GM18867 (cell line): Measurements from ENCODE around the gene ATP9B.
"Not testable (repeated sequence)": the region's sequence is repeated elsewhere in the genome, so short reads cannot be mapped to it uniquely, and the experiment has no call there.

Experiments used
- ATAC-seq: cut with Tn5 transposase; IDR thresholded peaks from one replicate; pipeline ENCODE4 v1.9.1; 2021; ENCODE audit warnings: mild to moderate bottlenecking, moderate library complexity; ENCODE audit not compliant: unreplicated experiment

The ATP9B gene

DNA sequence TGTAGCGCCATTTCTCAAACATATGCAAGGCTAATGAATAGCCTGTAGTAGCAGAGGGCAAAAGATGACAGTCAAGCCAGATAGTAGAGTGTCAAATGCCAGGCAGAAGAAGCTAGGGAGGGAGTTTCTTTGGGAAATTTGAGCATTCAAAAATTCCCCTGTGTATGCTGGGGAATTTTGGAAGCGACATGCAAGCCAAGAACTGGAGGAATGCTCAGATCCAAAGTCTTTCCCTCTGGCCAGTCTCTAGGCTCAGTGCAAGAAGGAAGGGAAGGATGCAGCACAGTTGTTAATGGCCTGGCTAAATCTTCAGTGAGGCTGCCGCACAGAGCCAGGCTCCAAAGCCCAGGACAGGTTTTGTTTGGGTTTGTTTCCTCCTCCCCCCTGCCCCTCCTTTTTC, 59.9 kb downstream of the ATP9B start:
- ATAC-seq, result no peak

DNA sequence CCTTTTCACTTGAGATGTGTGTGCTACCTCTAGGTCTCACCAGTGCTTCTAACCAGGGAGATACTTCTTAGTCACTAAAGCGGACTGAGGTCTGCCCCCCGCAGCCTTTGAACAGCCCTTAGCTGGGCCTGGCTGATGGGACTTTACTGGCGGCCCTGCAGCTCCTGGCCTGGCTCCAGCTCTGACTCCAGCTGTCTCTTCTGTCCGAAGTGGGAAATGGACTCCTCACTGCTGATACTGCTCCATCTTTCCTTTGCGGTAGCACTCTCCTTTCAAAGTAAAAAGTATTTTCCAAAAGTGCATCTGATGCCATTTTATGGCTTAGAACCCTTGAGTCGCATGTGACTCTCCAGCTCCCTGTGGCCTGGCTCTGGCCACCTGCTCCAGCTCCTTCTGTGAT, 64.5 kb downstream of the ATP9B start:
- no peak for ATAC-seq

DNA sequence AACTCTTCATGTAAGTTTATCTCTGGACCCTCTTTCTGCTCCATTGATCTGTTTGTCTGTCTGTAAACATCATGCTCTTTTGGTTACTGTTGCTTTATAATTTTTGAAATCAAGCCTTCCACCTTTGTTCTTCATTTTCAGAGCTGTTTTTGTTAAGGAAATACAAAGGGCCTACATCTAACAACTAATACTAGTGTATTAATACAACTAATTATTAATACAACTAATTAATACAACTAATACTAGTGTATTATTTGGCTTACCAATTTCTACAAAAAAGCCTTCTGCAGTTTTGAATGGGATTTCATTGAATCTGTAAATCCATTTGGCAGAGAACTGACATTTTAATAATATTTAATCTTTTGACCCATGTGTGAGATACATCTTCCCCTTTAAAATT, 66.7 kb downstream of the ATP9B start:
- ATAC-seq, result no peak

DNA sequence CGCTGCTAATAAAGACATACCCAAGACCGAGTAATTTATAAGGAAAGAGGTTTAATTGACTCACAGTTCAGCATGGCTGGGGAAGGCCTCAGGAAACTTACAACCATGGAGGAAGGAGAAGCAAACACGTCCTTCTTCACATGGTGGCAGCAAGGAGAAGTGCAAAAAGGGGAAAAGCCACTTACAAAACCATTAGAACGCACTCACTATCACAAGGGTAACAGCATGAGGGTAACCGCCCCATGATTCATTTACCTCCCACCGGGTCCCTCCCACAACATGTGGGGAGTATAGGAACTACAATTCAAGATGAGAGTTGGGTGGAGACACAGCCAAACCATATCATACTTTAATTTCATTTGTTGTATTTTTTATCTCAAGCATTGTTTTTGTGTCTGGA, 67.5 kb downstream of the ATP9B start:
- ATAC-seq, result no peak

DNA sequence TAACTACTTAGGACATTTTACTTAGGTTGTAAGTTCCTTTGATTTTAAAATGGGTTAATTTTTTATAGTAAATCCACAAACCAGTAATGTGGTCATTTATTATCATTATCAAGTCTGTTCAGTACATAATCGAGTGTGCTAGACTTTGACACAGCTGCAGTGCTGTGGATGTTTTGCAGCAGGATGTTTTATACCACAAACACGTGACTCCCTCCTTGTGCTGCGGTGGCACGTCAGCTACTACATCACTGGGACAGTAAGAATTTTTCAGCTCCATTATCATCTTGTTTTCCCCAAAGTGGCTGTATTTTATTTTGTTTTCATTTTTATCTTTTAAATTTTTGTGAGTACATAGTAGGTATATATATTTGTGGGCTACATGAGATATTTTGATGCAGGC, 70.0 kb downstream of the ATP9B start:
- no peak for ATAC-seq

DNA sequence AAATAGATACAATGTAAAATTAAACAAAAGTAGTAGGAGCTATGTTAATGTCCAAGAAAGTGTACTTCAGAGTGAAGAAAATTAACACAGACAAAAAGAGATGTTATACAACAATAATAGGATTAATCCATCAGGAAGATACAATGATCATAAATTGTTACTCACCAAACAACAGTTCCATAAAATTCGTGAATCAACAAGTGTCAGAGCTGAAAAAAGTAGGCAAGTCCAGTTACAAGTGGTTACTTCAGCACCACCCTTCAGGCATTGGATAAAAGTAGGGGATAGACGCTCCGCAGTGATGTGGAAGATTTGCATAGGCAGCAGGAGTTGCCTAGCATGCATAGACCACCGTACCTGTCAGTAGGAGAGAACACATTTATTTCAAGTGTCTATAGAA, 77.8 kb downstream of the ATP9B start:
- no peak for ATAC-seq

DNA sequence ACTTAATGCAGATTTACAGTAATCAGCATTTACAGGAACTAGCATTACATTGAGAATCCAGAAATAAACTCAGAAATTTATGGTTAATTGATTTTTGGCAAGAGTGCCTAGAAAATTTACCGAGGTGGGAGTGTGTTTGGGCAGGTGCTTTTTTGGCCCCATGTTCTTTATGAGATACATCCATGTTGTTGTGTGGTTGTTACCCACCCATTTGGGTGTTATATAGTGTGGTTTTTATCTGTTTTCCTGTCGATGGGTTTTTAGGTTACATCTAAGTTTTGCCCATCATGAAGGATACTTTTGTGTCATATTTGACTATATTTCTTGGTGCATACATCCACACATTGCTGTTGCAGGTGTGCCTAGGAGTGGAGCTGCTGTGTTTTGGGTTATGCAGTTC, 82.0 kb downstream of the ATP9B start:
- ATAC-seq, result no peak

DNA sequence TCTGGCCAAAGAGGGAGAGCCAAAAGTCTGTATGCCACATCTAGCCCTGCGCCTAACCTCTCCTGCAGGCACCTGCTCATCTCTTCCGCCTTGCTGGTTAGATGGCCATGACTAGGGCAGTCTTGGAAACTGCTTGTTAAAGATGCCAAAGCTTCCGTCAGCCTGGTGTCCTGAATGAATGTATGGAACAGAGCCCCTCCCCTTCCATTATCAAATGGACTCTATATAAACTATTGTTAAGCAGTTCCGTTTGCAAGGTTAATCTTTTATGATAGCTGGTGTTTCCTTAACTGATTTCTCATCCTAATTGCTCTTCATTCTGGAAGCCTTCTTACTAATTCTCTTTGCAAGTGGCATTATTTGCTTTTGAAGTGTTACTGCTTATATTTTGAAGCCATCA, 87.1 kb downstream of the ATP9B start:
- ATAC-seq, result no peak

DNA sequence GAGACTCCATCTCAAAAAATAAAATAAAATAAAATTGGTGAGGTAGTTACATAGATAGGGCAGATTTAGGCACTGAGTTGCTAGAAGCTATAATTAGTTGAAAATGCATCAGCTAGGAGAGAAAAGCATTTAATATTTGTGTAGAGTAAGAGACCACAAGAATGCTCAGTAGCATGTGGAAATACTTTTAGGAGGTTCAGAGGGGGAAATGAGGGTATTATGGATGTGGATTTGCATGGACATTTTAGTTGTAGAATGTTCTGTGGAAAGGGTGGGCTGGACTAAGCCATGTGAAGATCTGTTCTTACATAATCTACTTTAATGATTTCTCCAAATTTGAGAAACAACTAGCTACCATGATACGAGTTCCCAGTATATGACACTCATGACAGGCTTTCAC, 95.5 kb downstream of the ATP9B start:
- no peak for ATAC-seq

DNA sequence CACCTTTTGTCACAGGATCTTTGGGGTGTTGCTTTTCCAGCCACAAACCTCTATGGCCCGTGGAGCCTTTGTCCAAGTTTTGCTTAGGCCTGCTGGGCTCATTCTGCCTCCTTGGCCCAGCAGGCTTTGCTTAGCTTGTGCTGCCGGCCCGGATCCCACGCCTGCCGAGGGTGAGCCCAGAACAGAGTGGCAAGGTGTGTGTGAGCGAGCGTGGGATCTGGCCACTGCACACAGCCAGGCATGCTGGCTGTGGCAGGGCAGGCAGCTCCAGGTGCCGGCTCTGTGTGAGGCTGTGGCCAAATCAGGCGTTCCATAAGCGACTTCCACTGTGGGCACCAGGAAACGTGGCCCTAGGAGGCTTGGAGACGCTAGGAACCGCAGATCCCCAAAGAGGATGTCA, 97.5 kb downstream of the ATP9B start:
- ATAC-seq, result no peak

DNA sequence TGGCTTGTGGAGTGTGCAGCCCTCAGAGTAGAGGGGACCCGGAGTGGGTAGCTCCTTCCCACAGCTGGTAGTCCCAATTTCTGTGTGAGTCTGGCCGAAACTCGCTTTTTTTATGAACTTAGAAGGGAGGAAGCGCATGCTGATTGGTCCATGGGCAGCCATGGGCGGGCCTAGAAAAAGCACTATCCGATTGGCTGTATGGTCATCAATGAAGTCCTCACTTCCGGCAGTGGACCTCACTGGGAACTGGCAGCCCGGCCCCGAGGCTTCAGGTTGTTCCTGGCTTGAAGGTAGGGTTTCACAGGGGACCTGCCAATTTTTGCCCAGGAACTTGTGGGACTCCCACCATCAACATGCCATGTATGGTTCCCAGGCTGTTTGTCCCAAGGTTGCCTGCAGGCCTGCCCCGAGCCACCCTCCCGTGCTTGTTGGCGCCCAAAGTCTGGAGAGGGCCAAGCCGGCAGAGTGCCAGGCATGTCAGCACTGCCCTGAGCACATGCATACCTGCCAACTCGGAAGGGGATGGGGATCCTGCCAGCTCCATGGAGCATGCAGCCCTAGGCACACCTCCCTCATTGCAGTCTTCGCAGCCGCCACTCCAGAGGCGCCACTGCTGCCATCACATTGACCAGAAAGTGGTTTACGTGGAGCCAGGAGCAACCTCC, 98.5 kb downstream of the ATP9B start:
- no peak for ATAC-seq

DNA sequence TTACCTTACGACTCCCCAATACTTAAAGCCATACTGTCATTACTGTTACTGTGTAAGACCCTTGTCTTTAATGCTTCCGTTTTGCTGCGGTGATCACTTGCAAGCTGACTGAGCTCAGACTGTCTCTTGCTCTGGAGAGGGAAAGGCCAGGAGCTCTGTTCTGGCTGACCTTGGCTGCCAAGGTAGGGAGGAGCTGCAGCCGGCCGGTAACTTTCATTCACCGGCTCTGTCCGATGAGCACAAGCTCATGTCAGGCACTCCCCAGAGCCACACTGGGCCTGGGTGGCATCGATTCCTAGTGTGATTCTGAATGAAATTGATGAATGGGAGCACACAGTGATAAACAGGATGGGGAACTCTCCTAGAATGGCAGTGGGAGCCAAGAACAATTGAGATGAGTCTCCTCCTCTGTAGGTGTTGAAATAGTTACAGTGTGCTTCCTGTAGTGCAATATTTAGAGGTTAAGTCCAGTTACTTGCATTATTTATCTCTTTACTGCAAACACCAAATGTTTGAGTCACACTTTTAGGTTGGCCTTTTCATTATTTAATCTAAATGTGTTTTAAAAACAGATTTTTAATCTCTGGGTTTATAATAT, 100.9 kb downstream of the ATP9B start:
- ATAC-seq, result no peak

DNA sequence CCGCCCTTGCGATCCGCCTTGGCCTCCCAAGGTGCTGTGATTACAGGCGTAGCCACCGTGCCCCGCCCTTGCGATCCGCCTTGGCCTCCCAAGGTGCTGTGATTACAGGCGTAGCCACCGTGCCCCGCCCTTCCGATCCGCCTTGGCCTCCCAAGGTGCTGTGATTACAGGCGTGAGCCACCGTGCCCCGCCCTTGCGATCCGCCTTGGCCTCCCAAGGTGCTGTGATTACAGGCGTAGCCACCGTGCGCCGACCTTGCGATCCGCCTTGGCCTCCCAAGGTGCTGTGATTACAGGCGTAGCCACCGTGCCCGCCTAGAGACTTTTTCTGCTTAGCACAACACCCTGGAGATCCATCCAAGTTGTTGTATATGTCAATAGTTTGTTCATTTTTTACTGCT, 103.1 kb downstream of the ATP9B start:
- ATAC-seq, result not testable (repeated sequence)

DNA sequence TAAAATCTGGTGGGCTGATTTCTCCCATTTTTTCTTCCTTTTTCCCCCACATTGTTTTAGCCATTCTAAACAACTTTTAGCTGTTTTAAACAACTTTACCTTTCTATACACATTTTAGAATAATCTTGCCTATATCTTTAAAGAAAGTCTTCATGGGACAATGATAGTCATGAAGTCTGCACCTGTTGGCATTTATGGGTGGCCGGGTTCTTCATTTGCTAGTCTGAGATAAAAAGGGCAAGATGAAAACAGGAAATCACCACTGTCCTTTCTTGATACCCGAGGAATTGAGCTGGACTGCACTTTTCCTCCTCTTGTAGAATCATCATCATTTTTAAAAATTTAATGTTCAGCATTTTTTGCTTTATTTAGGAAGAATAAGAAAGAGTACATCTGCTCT, 104.5 kb downstream of the ATP9B start:
- ATAC-seq, result no peak

DNA sequence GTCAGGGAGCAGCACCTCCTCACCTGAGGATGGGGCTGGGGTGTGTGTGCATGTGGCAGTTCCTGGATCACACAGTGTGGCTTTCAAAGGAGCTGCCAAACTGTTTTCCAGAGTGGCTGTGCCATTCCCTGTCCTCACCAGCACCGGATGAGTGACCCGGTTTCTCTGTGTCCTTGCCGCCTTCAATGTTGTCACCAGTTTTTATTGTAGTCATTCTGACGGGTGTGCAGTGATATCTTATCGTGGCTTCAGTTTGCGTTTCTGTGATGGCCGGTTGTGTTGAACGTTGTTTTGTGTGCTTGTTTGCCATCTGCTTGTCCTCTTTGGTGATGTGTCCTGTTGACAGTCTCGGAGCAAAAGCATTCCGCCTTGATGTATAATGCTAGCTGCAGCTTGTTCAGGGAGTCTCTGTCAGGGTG, 108.9 kb downstream of the ATP9B start:
- ATAC-seq, result no peak

DNA sequence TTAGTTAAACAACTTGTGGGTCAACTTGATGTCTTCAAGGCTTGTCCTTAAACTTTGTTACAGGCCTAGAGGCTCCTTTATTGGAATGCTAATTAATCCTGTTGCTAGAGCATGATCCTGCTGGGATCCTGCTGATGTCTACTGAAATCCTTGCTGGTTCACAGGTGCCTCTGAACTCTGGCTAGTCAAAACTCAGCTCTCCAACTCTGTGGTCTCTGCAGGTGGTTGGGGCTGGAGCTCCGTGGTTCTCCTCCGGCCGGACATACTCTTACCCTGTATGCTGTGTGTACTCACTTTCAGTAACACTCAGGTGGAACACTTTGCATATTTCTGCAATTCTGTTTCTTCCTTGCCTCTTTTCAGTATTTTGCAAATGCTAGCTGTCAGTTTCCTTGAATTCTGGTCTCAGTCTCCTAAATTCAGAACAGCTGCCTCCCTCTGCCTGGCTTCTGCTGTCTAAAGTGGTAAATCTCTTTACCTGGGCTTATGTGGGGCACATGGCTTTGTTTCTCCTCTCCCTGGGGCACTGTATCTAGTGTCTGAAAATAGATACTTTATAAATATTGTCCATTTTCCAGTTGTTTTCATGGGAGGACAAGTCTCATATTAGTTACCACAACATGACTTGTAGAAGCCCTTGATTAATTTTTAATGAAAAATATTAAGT, 113.0 kb downstream of the ATP9B start:
- ATAC-seq, result no peak

DNA sequence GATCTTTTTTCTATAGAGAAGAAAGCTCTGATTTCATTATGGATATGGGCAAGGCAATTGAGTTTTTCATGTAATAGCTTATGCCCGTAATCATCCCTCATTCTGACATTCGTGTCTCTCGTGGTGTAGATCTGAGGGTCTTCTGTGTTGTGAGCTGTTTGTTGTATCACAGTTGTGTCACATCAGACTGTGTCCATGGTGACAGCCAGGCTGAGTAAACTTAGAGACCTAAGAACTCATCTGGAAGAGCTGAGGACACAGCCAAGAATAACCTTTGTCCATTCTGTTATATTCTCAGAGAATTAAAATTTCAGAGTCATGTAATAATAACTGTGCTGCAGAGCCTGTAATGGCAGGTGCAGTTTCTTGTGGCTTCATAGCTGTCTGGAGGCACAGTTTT, 116.5 kb downstream of the ATP9B start:
- no peak for ATAC-seq

DNA sequence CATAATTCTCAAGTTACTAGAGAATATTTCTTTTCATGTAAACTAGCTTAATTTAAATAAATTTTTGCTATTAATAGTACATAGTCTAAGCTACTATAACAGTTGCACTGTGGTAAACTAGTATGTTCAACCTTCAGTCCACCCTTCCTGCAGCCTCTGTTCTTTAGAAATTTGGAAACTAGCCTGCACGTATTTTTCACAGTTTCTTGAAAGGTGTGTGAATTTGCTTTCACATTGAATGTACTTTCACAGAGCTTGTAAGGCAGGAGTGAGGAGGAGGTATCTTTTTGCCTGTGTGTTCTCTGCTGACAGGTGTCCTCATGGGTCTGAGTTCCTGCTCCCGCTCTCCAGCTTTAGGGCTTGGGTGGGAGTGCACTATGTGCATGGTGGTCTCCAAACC, 117.5 kb downstream of the ATP9B start:
- ATAC-seq, result peak; percentile 91

DNA sequence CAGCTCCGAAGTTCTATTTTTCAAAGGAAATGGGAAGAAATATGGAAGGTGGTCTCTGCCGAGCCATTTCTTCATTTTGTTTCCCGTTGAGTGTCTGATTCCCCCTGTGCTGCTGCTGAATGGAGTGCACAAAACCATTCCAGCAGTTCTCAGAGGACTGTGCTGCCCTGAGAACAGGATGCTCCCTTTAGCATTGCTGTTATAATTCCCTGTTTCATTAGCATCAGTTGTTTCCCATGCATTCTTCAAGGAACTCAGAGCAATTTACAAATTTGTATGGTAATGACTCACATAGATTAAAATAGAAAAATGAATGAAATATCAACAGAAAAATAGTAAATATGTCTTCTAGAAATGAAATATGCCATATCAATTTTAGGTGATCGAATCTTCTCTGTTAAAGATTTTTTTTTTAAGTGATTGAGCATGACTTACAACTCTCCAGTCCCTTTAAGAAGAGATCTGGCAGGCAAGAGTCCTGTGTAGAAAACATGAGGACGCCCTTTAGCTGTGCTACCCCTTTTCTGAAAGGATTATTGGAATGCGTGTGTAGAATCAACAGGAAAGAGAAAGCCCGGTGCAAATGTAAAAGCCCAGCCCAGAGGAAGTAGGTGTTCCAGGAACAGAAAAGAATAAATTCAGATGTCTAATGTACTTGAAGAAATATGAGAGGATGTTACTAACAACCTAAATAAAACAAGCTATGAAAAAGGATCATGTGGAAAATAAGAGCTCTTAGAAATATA, 118.5 kb downstream of the ATP9B start:
- ATAC-seq, result no peak

DNA sequence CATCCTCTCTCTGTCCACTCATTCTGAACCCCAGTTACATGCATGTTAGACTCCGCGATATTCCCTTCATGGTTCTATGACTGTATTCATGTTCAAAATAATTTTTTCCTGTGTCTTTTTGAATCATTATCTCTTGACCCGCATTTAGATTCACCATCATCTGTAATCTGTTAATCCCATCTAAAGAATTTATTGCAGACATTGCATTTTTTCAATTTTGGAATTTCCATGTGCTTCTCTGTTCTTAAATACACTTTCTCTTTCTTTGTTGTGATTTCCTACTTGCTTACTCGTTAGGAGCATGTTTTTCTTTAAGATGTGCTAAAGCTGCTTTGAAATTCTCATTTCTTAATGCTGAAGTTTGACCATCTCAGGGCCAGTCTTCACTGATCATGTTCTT, 122.2 kb downstream of the ATP9B start:
- ATAC-seq, result no peak

DNA sequence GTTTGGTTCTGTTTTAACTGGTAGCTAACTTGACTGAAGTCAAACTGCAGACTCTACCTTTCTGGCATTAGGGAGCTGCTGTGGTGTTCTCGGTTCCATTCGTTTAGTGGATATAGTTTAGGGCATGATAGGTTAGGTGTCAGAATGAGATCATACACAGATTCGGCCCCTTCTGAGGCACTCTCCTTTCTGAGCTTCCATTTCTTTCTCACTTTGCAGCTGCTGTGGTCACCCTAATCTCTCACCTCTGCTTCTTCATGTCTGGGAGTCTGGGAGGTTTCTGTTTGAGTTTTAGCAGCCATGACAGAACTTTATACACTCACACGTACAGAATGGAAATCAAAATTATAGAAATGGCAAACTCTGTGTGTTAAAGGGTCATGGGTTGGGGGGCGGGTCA, 122.8 kb downstream of the ATP9B start:
- peak; percentile 74 for ATAC-seq

DNA sequence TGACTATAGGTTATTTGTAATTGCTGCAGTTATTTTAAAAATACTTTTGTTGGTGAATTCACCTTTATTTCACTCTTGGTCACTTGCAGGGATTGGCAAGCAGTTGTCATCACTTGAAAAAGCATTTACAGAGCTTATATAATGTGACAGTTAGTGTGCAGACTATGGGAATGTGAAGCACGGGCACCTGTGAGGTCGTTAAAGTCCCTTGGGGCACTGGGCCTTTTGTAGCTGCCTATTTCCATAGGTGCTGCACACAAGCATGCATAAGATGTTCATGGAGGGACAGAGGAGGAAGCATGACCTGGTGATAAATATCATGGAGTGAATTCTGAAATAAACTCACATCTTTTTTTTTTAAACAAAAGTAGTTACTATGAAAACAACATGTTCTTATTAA, 124.6 kb downstream of the ATP9B start:
- no peak for ATAC-seq
